ENCODE results near the gene MRPL3.

The MRPL3 gene

GRCh38 chr3:131485119-131485518 is 17.7 kb downstream of the MRPL3 start:
- TF ChIP-seq CTCF (IDR thresholded peaks at IDR 0.05; ENCODE audit: low read depth, low read length, missing control alignments) = no peak
- peak; percentile 15 for DNase-seq (ENCODE audit: low read depth)
- H3K4me3 ChIP-seq (ENCODE audit: low read depth, low read length) = no peak overlapping the region
- in situ Hi-C loops (cut with HindIII; ENCODE audit: low sequenced_read_pairs) = no loop called here

- no peak for DNase-seq (ENCODE audit: low read depth)
- TF ChIP-seq CTCF (IDR thresholded peaks at IDR 0.05; ENCODE audit: low read depth, low read length, missing control alignments) = no peak
- no peak overlapping the region for H3K4me3 ChIP-seq (ENCODE audit: low read depth, low read length)
- in situ Hi-C loops (cut with HindIII; ENCODE audit: low sequenced_read_pairs) = no loop called here
These were observed 18.2 kb downstream of the MRPL3 start for GRCh38 chr3:131484496-131485111.

GRCh38 chr3:131480116-131480515 is 22.7 kb downstream of the MRPL3 start:
- no peak for TF ChIP-seq CTCF (IDR thresholded peaks at IDR 0.05; ENCODE audit: low read depth, low read length, missing control alignments)
- no peak overlapping the region for H3K4me3 ChIP-seq (ENCODE audit: low read depth, low read length)
- in situ Hi-C loops (cut with HindIII; ENCODE audit: low sequenced_read_pairs) = no loop called here
- DNase-seq (ENCODE audit: low read depth) = no peak

GRCh38 chr3:131477813-131478212 is 25.0 kb downstream of the MRPL3 start:
- no peak overlapping the region for H3K4me3 ChIP-seq (ENCODE audit: low read depth, low read length)
- no peak for TF ChIP-seq CTCF (IDR thresholded peaks at IDR 0.05; ENCODE audit: low read depth, low read length, missing control alignments)
- no peak for DNase-seq (ENCODE audit: low read depth)
- in situ Hi-C loops (cut with HindIII; ENCODE audit: low sequenced_read_pairs) = no loop called here

- in situ Hi-C loops (cut with HindIII; ENCODE audit: low sequenced_read_pairs) = no loop called here
- no peak overlapping the region for H3K4me3 ChIP-seq (ENCODE audit: low read depth, low read length)
- no peak for TF ChIP-seq CTCF (IDR thresholded peaks at IDR 0.05; ENCODE audit: low read depth, low read length, missing control alignments)
These were observed 28.7 kb downstream of the MRPL3 start for GRCh38 chr3:131474115-131474514.

GRCh38 chr3:131470377-131470776 is 32.4 kb downstream of the MRPL3 start:
- TF ChIP-seq CTCF (IDR thresholded peaks at IDR 0.05; ENCODE audit: low read depth, low read length, missing control alignments) = no peak
- H3K4me3 ChIP-seq (ENCODE audit: low read depth, low read length) = no peak overlapping the region
- in situ Hi-C loops (cut with HindIII; ENCODE audit: low sequenced_read_pairs) = no loop called here
- DNase-seq (ENCODE audit: low read depth) = no peak

More at GRCh38 chr3:131474115-131474514, 28.7 kb downstream of the MRPL3 start:
- no peak for DNase-seq (ENCODE audit: low read depth)
